ENCODE data around the gene BCL6B.

DNA sequence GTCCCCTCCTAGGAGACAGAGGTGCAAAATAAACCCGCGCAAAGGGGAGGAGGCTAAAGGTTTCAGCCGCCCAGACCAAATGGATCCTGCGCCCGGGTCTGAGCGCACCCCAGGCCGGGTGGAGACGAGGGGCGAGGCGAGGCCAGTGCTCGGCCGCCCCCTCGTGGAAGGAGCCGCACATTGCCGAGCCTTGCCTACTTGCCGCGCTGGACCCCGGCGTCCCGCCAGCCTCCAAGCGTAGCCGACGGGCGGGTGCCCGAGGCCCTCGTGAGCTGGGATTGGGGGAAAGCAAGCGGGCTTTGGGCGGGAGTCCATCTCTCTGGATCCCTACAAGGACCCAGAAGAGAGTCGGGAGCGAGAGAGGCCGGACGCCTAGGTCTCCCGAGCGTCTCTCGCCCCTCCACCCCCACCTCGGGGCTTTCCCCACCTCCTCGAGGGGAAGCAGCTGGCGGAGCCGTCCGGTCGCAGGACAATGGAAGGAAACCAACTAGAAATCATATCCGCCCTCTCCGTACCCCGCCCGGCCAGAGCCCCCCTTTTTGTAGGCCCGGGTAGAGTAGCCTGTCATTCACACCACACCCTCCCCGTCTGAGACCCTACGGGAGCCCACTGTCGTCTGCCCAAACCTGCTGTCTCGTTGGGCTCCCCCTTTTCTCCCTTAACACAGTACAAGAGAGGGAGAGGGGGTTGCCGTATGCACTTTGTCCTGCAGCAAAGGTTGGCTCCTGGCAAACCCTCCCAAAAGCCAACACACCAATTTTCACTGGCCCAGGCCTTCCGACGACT, 664 bp upstream of the BCL6B start:
- TF ChIP-seq BHLHE40 (IDR thresholded peaks at IDR 0.05; ENCODE audit: low read depth, low read length): no peak
- TF ChIP-seq POLR2A (IDR thresholded peaks at IDR 0.05; ENCODE audit: low read depth, low read length): 0 out of 2 replicates have a peak, but pooled peaks have one; percentile 39
- TF ChIP-seq, protein P1, sequence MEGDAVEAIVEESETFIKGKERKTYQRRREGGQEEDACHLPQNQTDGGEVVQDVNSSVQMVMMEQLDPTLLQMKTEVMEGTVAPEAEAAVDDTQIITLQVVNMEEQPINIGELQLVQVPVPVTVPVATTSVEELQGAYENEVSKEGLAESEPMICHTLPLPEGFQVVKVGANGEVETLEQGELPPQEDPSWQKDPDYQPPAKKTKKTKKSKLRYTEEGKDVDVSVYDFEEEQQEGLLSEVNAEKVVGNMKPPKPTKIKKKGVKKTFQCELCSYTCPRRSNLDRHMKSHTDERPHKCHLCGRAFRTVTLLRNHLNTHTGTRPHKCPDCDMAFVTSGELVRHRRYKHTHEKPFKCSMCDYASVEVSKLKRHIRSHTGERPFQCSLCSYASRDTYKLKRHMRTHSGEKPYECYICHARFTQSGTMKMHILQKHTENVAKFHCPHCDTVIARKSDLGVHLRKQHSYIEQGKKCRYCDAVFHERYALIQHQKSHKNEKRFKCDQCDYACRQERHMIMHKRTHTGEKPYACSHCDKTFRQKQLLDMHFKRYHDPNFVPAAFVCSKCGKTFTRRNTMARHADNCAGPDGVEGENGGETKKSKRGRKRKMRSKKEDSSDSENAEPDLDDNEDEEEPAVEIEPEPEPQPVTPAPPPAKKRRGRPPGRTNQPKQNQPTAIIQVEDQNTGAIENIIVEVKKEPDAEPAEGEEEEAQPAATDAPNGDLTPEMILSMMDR (conservative IDR thresholded peaks at IDR 0.05; ENCODE audit: low read depth, low read length): peak; percentile 87
- no peak for TF ChIP-seq RCOR1 (IDR thresholded peaks at IDR 0.05; ENCODE audit: insufficient replicate concordance, low read length)
- TF ChIP-seq RAD21 (IDR thresholded peaks at IDR 0.05; ENCODE audit: low read length): peak; percentile 80
